HL-60 (cell line): ENCODE measurements around the gene KCNC1.

Experiments used
- DNase-seq, 2 experiments: peaks; one replicate each; pipeline ENCODE4 v3.0.0-alpha.2; 2010 to 2020; ENCODE audit warnings: low read depth in 1 of 2, low spot score in 1 of 2
- H3K27ac ChIP-seq: fragments of 250-450 bp; sonication (Bioruptor Pico); replicated peaks from 2 replicates; pipeline ENCODE4 v1.5.1; 2020; ENCODE audit warnings: mild to moderate bottlenecking, moderate library complexity
- H3K27me3 ChIP-seq: fragments of 250-450 bp; sonication (Bioruptor Pico); 2 replicates; pipeline ENCODE4 v1.5.1; 2021; ENCODE audit warnings: mild to moderate bottlenecking, moderate library complexity; ENCODE audit not compliant: insufficient read depth, poor library complexity, severe bottlenecking
- H3K4me3 ChIP-seq: replicated peaks from 2 replicates; pipeline ENCODE4 v1.5.1; 2011; ENCODE audit warnings: mild to moderate bottlenecking, control low read depth, low read length; ENCODE audit not compliant: insufficient read depth
- CTCF ChIP-seq: IDR thresholded peaks from one replicate; pipeline ENCODE4 v1.5.1; 2011; ENCODE audit warnings: low read length, control low read depth, inconsistent platforms; ENCODE audit not compliant: insufficient read depth
- GABPA ChIP-seq: IDR thresholded peaks from 2 replicates; pipeline ENCODE4 v1.6.1; 2012; ENCODE audit warnings: low read depth
- POLR2AphosphoS5 ChIP-seq: IDR thresholded peaks from 2 replicates; pipeline ENCODE4 v1.6.1; 2012; ENCODE audit warnings: low read depth
- REST ChIP-seq: IDR thresholded peaks from 2 replicates; pipeline ENCODE4 v1.6.1; 2012; ENCODE audit warnings: low read depth; ENCODE audit not compliant: insufficient replicate concordance
- SPI1 ChIP-seq: IDR thresholded peaks from 2 replicates; pipeline ENCODE4 v1.6.1; 2012; ENCODE audit warnings: low read depth, mild to moderate bottlenecking, borderline replicate concordance

The KCNC1 gene

GRCh38 chr11:17778956-17779860, 44.6 kb downstream of the KCNC1 start:
- TF ChIP-seq REST, result no peak
- no peak for TF ChIP-seq GABPA
- no peak for TF ChIP-seq CTCF

DNA sequence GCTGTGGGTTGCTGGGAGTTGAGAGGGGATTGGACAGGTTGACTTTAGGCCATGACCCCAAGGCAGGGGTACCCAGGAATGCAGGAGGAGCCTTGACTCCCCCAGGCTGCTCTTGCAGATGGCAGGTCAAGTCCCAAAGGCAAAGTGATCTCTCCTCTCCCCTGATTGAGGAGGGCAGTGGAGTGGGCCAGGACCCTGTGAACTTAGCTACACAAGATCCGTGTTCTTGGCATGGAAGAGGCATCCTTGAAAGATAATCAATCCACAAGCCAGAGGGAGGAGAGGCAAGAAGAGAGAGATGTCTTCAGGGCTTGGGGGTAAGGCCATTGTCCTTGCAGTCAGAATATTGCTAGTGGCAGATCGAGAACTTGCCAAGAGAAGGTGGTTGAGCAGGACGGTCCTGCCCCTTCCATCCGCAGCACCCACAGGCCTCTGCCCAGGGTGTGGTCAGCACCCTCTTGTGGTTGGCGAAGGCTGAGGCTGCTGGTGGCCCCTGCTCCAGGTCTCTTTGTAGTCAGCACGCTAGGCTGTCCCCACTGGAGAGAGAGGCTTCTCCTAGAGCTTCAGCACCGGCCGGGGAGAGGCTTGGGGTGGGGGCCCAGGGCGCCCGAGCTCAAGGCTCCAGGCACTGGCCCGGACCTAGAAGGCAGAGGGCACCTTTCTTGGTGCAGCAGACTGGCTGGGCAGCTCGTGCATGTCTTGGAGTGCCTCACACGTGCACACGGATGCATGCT, 45.4 kb downstream of the KCNC1 start:
- H3K27me3 ChIP-seq, result no peaks in the 10 kb centered on the region
- no peak for DNase-seq
- TF ChIP-seq GABPA, result no peak
- H3K4me3 ChIP-seq, result no peak overlapping the region
- H3K27ac ChIP-seq, result no peak overlapping the region

More at GRCh38 chr11:17778956-17779860, 44.6 kb downstream of the KCNC1 start:
- no peak overlapping the region for H3K4me3 ChIP-seq
- H3K27me3 ChIP-seq, result no peaks in the 10 kb centered on the region
- H3K27ac ChIP-seq, result no peak overlapping the region
- no peak for DNase-seq

GRCh38 chr11:17780668-17781067, 46.1 kb downstream of the KCNC1 start:
- H3K27me3 ChIP-seq, result no peaks in the 10 kb centered on the region
- no peak for DNase-seq
- H3K27ac ChIP-seq, result no peak overlapping the region
- TF ChIP-seq POLR2AphosphoS5 (no peak), GABPA (no peak), CTCF (no peak), SPI1 (no peak), REST (no peak)
- H3K4me3 ChIP-seq, result no peak overlapping the region

DNA sequence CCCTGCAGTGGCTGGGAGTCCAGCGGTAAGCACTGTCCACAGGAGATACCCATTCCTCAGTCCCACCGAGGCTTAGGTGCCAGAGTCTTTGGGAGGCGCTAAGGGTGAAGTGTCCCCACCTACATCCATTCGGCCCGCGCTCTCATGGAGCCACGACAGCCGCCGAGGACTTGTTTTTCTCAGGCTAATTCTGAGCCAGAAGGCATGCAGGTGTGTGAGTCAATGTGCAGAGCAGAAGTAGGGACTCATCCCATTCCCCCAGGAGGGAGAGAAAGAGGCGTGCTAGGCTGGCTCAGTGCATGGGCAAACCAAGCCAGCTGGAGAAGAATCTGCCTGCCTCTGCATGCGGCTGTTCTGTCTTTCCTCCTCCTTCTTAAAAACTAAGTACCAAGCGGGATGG, 46.6 kb downstream of the KCNC1 start:
- DNase-seq, result no peak
- no peak overlapping the region for H3K4me3 ChIP-seq
- H3K27ac ChIP-seq, result no peak overlapping the region
- no peaks in the 10 kb centered on the region for H3K27me3 ChIP-seq
- TF ChIP-seq GABPA (no peak), SPI1 (no peak), POLR2AphosphoS5 (no peak), REST (no peak), CTCF (no peak)
